ENCODE measurements around the gene IGSF8.

The IGSF8 gene

DNA sequence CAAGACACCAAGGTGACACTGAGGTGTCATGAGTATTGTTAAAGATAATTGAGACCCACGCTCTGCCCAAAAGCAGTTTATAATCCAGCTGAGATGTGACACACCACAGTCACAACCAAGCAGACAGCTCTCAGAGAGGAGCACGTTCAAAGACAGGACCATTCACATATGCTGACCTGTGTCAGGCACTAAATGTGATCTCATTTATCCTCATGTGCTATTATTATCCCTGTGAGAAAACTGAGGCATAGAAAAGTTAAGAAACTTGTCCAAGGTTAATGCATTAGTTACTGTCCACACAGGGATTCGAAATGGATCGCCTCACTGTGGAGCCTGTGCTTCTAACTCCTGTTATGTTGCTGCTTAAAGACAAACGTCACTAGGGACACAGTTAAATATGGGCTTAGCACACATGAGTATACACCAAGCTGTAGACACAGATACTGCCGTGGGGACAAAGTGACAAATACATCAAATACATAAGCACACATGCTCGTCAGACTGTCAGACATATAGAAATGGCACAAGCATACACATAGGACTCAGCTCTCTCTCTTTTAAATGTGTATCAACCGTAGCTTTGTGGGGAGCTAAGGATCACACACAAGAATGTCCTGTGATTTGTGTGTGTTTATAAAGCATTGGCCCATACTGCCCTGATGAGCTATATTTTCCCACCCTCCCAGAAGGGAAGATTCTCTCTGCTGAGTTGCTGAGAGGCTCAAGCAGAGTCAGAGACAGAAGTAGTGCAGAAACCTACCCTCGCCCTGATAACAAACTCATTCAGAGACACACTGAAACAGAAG is 3.5 kb upstream of the IGSF8 start:
- H3K4me3 Mint-ChIP-seq = no peak overlapping the region
- DNase-seq (no peak), ATAC-seq (no peak)
- no peaks in the 10 kb centered on the region for H3K9me3 Mint-ChIP-seq
- no peaks in the 10 kb centered on the region for H3K27me3 Mint-ChIP-seq
- H3K27ac Mint-ChIP-seq = peak overlapping the region; percentile 91
- peaks cover 48% of the 10 kb centered on the region for H3K4me1 Mint-ChIP-seq
- H3K36me3 Mint-ChIP-seq (ENCODE audit: low read depth) = no peaks in the 10 kb centered on the region

DNA sequence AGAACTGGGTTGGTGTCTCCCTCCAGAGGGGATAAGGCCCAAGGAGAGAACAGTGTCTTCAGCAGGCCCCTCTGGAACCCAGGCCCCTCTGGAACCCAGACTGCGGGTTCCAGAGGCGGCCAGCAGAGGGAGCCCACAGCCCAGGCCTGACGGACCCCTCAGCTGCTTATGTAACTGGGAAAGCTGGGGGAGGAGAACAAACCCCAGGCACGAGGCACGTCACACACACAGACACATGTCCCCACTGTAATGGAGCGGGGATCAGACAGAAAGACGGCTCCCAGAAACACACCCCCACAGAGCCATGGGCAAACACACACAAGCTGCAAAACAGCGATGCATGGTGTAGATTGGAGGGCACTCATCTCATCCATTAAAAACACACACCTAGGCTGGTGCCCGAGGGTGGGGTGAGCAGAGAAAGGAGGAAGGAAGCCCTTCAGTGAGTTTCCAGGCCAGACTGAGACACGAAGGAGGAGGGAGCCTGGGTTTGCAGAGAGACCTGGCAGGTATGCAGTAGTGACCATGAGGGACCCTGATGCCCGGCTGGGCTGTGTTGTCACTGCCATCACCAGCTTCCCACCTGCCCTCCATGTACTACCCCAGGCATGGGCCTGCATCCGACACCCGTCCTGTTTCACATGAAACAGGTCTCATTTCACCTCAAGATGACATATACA is 2.8 kb upstream of the IGSF8 start:
- H3K27ac Mint-ChIP-seq = peak overlapping the region; percentile 91
- peaks cover 55% of the 10 kb centered on the region for H3K4me1 Mint-ChIP-seq
- no peaks in the 10 kb centered on the region for H3K27me3 Mint-ChIP-seq
- no peaks in the 10 kb centered on the region for H3K9me3 Mint-ChIP-seq
- DNase-seq (peak; percentile 80), ATAC-seq (peak; percentile 41)
- H3K36me3 Mint-ChIP-seq (ENCODE audit: low read depth) = no peaks in the 10 kb centered on the region
- peak overlapping the region; percentile 38 for H3K4me3 Mint-ChIP-seq

DNA sequence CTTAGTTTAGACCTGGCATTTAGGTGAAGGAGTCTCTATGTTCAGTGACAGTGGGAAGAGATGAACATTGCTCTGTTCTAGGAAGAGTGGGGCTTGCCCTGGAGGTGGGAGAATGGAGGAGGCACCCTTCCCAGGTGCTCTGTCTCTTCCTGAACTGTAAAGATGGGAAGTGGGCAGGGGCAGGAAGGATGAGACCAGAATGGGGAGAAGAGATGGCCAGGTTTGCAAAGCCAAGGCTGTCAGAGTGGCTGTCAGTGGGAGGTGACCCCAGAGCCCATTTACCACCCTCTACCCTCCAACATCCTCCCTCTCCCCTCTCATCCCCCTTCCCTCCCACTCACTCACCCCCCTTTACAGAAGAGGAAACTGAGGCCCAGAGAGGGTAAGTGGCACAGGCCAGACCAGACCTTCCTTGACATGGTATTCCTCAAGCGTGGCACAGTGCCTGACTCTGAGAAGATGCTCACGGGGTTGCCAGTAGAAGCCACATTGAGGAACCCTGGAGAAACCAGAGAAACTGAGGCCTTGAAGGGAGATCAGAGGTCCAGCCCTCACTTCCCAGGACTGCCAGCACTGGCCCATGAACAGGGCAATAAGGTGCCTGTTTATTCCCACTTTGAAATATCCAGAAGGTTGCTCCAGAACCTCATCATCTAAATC is 1.4 kb upstream of the IGSF8 start:
- H3K36me3 Mint-ChIP-seq (ENCODE audit: low read depth) = no peaks in the 10 kb centered on the region
- no peak for DNase-seq
- peak overlapping the region; percentile 59 for H3K4me3 Mint-ChIP-seq
- H3K9me3 Mint-ChIP-seq = no peaks in the 10 kb centered on the region
- peaks cover 62% of the 10 kb centered on the region for H3K4me1 Mint-ChIP-seq
- no peak for ATAC-seq
- no peaks in the 10 kb centered on the region for H3K27me3 Mint-ChIP-seq
- H3K27ac Mint-ChIP-seq = peak overlapping the region; percentile 57

DNA sequence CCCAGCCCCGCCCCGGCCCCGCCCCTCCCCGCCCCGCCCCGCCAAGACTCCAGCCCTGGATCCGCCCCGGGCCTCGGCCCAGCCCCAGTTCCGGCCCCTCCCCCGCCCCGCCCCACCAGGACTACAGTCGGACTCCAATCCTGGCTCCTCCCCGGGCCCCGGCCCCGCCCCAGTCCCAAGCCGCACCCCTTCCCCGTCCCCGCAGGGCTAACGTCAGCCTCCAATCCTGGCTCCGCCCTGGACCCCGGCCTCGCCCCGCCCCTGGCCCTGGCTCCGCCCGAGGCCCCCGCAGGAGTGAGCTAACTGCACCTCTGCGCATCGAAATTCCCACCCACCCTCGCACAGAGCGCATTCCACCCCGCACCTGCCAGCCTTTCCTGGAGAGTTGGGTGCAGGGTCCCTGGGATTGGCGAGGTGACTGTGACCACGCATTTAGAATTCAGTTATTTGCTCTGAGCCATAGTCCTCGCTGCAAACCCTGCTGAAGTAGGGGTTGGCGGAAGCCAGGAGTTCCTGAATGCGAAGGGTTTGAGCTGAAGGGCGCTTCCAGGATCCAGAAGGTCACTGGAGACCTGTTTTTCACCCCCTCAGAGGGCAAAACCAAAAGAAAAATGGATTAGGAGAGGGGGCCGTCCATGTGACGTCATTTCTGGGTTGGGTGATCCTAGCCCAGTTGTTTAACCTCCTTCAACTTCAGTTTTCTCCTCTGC is 588 bp upstream of the IGSF8 start:
- DNase-seq (peak; percentile 99), ATAC-seq (peak; percentile 72)
- peak overlapping the region; percentile 57 for H3K27ac Mint-ChIP-seq
- peaks cover 65% of the 10 kb centered on the region for H3K4me1 Mint-ChIP-seq
- no peaks in the 10 kb centered on the region for H3K27me3 Mint-ChIP-seq
- H3K4me3 Mint-ChIP-seq = peak overlapping the region; percentile 59
- H3K9me3 Mint-ChIP-seq = no peaks in the 10 kb centered on the region
- H3K36me3 Mint-ChIP-seq (ENCODE audit: low read depth) = no peaks in the 10 kb centered on the region

DNA sequence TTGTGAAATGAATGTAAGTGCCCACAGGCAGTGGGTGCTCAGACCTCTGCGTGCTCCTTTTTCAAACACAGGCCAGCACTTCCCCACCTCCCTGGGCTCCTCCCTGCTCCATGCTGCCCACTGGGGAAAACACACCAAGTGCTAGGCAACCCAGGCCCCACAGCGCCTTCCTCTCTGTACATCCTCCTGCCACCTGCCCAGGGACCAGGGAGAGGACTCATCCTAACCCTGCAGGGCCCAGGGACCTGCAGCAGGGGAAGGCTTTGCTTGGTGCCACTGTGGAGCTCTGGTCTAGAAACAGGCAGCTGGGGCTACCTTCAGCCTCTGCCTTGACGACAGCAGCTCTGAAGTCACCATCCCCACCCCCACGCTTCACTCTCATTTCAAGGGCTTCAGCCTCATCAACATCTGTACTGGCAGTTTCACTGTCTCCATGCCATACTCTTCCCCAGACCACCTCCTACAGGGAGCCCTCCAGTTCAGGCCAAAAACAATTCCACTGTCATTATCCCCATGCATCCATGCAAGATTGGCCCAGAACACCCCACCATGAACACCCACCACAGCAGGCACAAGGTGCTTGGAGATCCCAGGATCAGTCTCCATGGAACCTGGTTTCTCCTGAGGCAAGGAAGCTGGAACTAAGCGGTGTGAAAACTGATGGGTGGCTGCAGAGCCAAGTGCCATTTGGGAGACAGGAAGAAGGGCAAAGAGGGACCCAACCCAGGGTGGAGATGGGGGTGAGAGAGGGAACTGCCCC is 1.1 kb downstream of the IGSF8 start:
- peak overlapping the region; percentile 88 for H3K4me3 Mint-ChIP-seq
- H3K36me3 Mint-ChIP-seq (ENCODE audit: low read depth) = no peaks in the 10 kb centered on the region
- H3K27me3 Mint-ChIP-seq = no peaks in the 10 kb centered on the region
- DNase-seq (peak; percentile 52), ATAC-seq (peak; percentile 5)
- H3K9me3 Mint-ChIP-seq = no peaks in the 10 kb centered on the region
- peaks cover 55% of the 10 kb centered on the region for H3K4me1 Mint-ChIP-seq
- peak overlapping the region; percentile 78 for H3K27ac Mint-ChIP-seq

DNA sequence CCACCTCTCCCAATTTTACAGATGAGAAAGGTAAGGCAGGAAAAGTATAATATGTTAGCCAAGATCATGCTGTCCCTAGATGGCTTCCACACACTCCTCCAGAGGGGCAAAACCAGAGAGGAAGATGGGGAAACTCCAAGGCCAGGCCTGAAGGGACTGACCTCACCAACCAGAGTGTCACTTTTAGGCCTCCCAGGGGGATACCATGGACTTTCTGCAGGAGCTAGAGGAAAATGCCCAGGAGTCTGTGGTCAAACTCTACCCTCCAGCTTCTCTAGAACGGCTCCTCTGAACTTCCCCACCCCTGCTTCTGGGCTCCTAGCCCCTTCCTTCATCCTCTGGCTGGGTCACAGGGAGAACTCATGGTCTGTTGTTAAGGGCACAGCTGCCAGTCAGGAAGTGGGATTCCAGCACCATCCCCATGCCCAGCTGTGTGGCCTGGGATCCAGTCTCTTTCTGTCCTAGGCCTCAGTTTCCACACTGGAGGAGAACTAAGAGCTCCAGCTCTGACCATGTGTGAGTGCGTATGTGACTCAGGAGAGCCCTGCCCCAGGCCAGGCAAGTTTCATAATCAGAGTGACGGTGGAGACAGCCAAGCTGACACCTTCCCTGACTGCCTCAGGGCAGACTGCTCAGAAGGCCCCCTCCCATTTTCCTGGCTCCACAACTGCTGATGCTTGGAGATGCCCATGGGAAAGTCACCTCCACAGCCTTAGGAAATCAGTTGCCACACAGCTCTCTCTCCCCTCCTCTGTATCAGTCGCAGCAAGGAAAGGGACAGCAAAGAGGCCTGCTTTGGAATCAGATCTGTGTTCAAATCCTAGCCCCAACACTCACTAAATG is 1.9 kb downstream of the IGSF8 start:
- Mint-ChIP-seq H3K9me3 (no peaks in the 10 kb centered on the region), H3K27ac (peak overlapping the region; percentile 78), H3K4me3 (peak overlapping the region; percentile 88), H3K4me1 (peaks cover 46% of the 10 kb centered on the region), H3K27me3 (no peaks in the 10 kb centered on the region), H3K36me3 (ENCODE audit: low read depth) (peaks cover 3% of the 10 kb centered on the region)
- no peak for DNase-seq
- no peak for ATAC-seq

DNA sequence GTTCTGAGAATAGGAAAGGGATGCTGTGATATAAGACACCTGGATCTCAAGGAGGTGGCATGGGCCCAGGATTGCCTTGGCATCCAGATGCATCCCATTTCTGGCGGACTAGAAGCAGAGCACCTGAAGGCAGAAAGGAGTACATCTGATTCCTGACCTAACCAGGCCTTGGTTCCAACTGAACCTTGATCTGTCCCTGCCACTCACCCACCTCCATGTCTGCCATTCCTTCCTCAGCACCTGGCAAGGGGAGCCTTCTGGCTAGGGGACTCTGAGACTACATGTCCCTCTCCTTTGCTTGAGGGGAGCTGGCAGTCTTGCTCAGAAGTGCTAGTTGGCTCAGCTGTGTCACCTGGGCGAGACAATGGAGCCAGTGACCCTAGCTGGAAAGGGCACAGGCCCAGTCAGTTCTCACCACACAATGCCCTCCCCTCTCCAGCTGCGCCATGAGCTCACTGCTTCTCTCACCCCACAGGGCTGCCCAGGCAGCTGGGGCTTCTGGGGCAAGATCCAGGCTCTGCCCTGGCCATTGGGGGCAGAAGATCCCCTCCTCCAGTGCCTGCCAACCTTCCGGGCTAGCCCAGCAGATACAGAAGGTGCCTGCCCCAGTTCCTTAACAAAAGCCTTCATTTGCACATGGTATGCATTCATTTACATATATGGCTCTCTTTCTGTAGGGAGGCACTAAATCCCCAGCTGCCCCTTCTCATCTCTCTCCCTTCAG is 2.9 kb downstream of the IGSF8 start:
- peaks cover 37% of the 10 kb centered on the region for H3K4me1 Mint-ChIP-seq
- H3K27me3 Mint-ChIP-seq = no peaks in the 10 kb centered on the region
- no peaks in the 10 kb centered on the region for H3K9me3 Mint-ChIP-seq
- peak overlapping the region; percentile 20 for H3K27ac Mint-ChIP-seq
- H3K36me3 Mint-ChIP-seq (ENCODE audit: low read depth) = peaks cover 3% of the 10 kb centered on the region
- DNase-seq (no peak), ATAC-seq (no peak)
- H3K4me3 Mint-ChIP-seq = no peak overlapping the region

DNA sequence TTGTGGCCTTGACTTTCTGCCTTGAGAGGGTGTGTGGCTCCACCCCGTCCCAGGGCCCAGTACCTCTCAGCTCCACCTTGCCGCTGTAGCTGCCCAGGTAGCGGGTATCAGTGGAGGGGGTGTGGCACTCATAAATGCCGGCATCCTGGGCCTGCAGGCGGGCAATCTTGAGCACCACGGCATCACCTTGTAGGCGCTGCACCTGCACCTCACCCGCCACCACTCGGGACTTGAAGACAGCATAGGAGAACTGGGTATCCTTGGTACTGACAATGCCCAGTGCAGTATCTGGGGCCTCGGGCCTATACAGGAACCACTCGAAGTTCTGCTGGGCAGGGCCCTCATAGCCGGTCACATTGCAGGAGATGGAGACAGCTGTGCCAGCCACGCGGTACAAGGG is 3.6 kb downstream of the IGSF8 start:
- DNase-seq (no peak), ATAC-seq (no peak)
- Mint-ChIP-seq H3K9me3 (no peaks in the 10 kb centered on the region), H3K27ac (no peak overlapping the region), H3K36me3 (ENCODE audit: low read depth) (peaks cover 3% of the 10 kb centered on the region), H3K4me3 (no peak overlapping the region), H3K4me1 (peaks cover 34% of the 10 kb centered on the region), H3K27me3 (no peaks in the 10 kb centered on the region)

DNA sequence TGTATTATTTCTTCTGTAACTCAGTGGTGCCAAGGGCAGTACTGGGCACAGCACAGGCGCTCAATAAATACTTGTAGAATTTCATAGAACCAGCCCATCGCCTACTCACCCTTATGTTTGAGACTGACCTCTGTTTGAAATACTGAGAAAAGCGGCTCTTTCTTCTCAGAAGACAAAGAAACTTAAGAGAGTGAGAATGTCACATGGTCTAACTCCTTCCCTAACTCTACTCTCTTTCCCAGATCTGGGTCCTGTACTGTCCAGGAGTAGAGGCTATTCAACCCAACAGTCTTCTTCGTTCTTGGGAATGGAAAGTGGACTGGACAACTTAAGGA is 4.2 kb downstream of the IGSF8 start:
- DNase-seq (no peak), ATAC-seq (no peak)
- no peak overlapping the region for H3K4me3 Mint-ChIP-seq
- H3K36me3 Mint-ChIP-seq (ENCODE audit: low read depth) = peaks cover 3% of the 10 kb centered on the region
- H3K9me3 Mint-ChIP-seq = no peaks in the 10 kb centered on the region
- no peaks in the 10 kb centered on the region for H3K27me3 Mint-ChIP-seq
- peaks cover 29% of the 10 kb centered on the region for H3K4me1 Mint-ChIP-seq
- no peak overlapping the region for H3K27ac Mint-ChIP-seq

DNA sequence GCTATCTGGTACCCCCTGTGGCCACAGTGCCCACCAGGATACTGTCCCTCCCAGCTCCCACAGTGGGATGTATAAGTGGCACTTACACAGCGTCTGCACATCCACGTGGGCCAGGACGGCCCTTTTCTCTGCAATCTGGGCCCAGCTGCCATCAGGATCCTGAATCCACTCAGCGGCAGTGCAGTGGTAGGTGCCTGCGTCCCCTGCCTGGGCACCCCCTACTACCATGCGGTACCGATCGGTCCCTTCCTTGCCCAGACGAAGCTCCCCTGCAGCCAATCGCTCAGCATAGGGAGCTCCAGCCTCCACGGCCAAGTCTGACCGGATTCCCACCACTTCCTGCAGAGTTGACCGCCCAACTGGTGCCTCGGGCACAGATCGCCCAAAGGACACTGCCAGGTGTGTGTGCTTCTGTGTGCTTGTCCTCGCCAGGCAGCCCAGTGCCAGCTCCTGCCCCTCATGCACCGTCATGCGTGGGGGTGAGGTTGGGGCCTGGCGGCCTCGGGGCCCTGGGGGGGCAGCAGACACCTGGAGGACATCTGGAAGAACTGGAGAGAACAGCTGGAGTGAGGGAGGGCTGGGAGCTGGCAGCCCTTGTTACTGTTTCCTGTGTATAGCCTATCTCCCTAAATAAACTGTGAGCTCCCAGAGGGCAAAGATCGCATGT is 4.7 kb downstream of the IGSF8 start:
- no peak overlapping the region for H3K4me3 Mint-ChIP-seq
- peaks cover 26% of the 10 kb centered on the region for H3K4me1 Mint-ChIP-seq
- no peak for ATAC-seq
- H3K27me3 Mint-ChIP-seq = no peaks in the 10 kb centered on the region
- no peak for DNase-seq
- H3K27ac Mint-ChIP-seq = no peak overlapping the region
- H3K36me3 Mint-ChIP-seq (ENCODE audit: low read depth) = peaks cover 3% of the 10 kb centered on the region
- no peaks in the 10 kb centered on the region for H3K9me3 Mint-ChIP-seq

DNA sequence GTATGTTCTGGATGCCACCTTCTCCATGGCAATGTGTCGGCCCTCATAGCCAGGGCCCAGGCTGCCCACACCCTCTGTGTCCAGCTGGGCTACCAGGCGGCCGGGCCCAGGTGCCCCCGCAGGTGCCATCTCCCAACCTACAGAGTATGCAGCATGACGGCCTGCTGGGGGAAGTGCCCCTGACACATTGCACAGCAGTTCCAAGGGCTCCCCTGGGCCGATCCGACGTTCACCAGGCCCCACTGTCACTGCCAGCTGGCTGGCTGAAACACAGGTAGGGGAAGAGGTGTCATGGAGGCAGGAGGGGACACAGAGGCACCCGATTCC is 5.4 kb downstream of the IGSF8 start:
- H3K27me3 Mint-ChIP-seq = no peaks in the 10 kb centered on the region
- no peak overlapping the region for H3K27ac Mint-ChIP-seq
- H3K36me3 Mint-ChIP-seq (ENCODE audit: low read depth) = peaks cover 3% of the 10 kb centered on the region
- ATAC-seq (no peak), DNase-seq (no peak)
- no peak overlapping the region for H3K4me3 Mint-ChIP-seq
- peaks cover 26% of the 10 kb centered on the region for H3K4me1 Mint-ChIP-seq
- no peaks in the 10 kb centered on the region for H3K9me3 Mint-ChIP-seq

DNA sequence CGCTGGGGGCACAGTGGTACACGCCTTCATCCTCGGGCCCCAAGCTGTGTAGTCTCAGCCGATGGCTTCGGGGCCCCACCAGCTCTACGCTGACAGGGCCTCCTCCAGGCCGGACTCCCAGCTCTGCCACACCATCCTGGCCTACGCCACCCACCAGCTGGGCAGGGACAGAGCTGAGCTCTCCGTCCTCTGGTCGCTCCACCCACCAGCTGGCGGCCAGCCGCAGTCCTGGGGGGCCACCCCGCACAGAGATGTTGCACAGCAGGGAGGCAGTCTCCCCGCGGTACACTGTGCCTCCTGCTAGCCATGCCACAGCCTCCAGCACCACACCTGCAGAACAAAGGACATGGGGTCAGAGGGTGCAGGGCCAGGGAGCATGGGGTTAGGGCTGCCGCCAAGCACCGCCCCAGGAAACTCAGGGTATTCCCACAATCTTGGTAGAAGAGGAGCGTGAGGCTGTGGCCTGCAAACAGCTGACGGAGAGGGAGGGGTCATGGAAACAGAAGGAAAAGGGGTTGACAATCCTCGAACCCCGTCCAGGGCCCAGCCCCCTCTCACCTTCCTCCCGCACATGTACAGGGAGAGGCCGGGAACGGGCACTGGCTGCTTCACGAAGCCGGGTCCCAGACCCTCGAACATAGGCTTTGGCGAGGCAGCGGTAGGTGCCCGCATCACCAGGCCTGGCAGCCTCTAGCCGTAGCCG is 5.9 kb downstream of the IGSF8 start:
- peaks cover 23% of the 10 kb centered on the region for H3K4me1 Mint-ChIP-seq
- H3K9me3 Mint-ChIP-seq = no peaks in the 10 kb centered on the region
- H3K27me3 Mint-ChIP-seq = no peaks in the 10 kb centered on the region
- H3K27ac Mint-ChIP-seq = no peak overlapping the region
- peaks cover 3% of the 10 kb centered on the region for H3K36me3 Mint-ChIP-seq (ENCODE audit: low read depth)
- DNase-seq (no peak), ATAC-seq (no peak)
- no peak overlapping the region for H3K4me3 Mint-ChIP-seq
